HG02981 (cell line): Measurements from ENCODE around the gene MCM9.
"Not testable (repeated sequence)": the region's sequence is repeated elsewhere in the genome, so short reads cannot be mapped to it uniquely, and the experiment has no call there.

Experiments used
- ATAC-seq: cut with Tn5 transposase; IDR thresholded peaks from one replicate; pipeline ENCODE4 v1.9.1; 2021; ENCODE audit warnings: mild to moderate bottlenecking, moderate library complexity; ENCODE audit not compliant: unreplicated experiment

The MCM9 gene

GRCh38 chr6:118869350-118869749 lies 65.6 kb downstream of the MCM9 start:
- ATAC-seq = no peak

GRCh38 chr6:118868901-118869300 lies 66.1 kb downstream of the MCM9 start:
- ATAC-seq = not testable (repeated sequence)

GRCh38 chr6:118867181-118867580 lies 67.8 kb downstream of the MCM9 start:
- no peak for ATAC-seq

DNA sequence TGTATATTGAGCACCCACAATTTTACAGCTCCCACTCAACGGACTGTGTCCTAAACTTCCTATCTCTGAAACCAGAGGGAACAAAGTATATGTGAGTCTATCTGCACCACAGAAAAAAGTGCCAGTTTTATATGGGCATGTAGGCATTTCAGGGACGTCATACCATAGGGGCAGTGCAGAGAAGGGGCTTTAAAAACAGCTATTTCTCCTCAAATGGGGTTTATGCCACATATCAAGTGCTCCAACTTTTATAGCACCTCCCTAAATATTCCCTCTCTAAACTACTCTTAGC lies 69.9 kb downstream of the MCM9 start:
- ATAC-seq = no peak

GRCh38 chr6:118864341-118865099 lies 70.4 kb downstream of the MCM9 start:
- ATAC-seq = no peak

DNA sequence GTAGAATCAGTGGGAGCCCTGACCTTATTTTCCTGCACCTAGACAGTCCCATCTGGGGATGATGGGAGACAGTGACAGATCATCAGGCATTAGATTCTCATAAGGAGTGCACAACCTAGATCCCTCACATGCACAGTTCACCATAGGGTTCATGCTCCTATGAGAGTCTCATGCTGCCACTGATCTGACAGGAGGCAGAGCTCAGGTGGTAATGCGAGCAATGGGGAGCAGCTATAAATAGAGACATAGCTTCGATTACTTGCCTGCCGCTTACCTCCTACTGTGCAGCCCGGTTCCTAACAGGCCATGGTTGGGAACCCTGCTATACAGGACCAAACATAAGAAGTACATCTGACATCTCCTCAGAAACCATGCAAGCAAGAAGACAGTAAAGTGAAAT lies 72.5 kb downstream of the MCM9 start:
- no peak for ATAC-seq

DNA sequence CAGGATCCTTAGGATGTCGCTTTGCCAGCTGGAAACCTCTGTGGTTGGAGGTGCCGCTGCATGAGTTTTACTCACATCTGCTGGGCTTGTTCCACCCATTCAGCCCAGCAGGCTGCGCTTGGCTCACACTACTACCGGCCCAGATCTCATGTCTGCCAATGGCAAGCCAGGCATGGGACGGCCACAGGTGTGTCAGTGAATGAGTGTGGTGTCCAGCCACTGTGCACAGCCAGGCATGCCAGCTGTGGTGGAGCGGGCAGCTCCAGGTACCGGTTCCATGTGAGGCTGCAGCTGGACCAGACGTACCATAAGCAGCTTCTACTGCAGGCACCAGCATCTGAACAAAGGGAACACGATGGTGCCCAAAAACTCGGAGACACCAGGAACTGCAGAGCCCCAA lies 74.1 kb downstream of the MCM9 start:
- no peak for ATAC-seq

- ATAC-seq = no peak
Observed at GRCh38 chr6:118860363-118860762, 74.6 kb downstream of the MCM9 start.

DNA sequence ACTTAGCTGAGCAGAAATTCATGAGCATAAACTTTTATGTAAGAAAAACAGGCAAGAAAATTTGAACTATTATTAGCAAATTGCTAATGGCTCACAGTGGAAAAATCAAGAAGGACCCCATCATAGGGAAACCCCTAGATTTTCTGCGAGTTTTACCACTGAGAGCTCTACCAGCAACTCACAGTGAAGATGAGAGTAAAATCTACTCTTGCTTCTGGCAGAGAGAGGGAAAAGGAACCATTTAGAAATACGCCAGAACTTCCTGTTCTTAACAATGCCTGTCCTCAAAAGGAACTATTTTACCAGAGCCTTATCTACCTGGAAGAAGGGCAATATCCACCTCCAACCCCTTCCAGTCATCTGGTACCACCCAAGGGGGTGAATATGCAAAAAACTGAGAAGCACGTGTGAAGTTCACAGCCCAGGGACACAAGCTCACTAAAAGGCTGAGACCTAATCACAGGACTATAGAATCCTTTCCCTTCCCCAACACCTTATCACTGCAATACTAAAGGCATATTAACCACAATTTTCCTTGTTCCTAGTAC lies 75.4 kb downstream of the MCM9 start:
- no peak for ATAC-seq

DNA sequence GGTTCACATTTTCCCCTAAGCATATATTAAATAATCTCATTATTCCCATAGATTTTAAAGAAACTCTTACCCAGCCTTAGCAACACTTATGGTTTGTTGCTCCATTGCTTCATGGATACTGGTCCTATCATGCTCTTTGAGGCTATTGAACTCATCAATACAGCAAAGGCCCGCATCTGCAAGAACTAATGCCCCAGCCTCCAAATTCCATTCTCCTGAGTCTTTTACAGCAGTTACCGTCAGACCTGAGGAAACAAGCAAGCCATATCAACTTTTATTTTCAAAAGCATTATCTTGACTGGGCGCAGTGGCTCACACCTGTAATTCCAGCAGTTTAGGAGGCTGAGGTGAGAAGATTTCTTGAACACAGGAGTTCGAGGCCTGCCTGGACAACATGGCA lies 78.7 kb downstream of the MCM9 start:
- ATAC-seq = no peak

- ATAC-seq = no peak
Observed at GRCh38 chr6:118853408-118853807, 81.6 kb downstream of the MCM9 start.

DNA sequence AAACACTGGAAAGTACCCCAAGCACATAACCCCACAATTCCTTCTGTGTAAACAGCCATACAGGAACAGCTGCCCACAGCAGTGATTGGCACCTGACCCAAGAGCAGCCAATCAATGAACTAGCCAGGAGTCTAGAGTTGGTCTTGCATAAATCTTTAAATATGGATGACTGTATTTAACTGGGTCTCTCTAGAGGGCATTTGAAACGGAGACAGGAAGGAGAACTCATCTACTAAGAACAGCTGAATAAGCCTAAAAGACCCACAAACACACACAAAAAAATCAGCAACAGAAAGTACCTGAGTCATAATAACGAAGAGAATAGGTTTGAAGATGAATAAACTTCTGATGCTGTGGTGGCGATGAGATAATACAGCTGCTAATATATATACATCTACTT lies 90.0 kb downstream of the MCM9 start:
- ATAC-seq = no peak

GRCh38 chr6:118843685-118844390 lies 91.1 kb downstream of the MCM9 start:
- peak; percentile 87 for ATAC-seq

- ATAC-seq = no peak
Observed at GRCh38 chr6:118830691-118831090, 104.3 kb downstream of the MCM9 start.

DNA sequence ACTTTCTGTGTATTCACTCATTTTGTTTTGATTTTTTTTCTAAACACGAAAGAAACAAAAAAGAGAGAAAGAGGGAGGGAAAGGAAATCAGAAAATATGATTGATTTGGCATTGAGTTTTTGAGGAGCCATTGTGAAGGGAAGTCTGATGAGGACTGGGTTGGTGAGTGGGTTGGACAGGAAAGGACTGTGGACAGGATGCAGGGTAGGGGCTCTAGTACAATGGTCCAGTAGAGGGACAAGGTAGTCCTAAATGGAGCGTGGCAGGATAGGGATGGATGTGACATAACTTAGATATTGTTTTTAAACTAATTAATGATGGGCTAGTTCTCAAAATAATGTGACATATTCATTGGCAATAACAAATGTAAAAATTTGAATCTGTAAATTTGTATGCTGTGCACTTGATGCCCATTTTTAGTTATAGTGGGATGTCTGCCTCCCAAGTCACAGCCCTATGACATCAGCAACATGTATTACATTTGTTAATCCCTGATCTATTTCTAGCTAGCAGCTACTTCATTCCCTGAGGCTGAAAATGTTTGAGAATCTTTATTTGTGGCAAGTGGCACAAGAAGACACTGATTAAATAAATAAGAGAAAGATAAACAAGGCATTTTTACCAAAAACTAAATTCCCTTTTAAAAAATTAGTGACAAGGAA lies 105.0 kb downstream of the MCM9 start:
- ATAC-seq = no peak

DNA sequence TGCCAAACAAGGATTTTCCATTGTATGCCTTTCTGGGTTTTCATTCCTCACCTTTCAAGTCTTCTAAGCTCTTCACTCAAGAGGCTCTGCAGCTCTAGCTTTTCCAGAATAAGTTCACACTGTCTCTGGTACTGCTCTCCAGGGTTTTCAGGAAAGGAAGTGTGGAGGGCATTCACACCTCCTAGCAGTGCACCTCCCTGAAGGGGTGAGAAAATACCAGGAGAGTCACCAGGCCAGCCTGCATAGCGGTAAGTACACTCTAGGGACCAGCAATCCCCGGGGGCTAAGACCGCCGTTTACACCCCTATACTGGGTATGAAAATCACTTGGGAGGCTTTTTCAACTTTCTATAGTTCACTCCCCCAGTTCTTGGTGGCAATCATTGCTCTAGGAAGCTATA lies 108.9 kb downstream of the MCM9 start:
- no peak for ATAC-seq

- no peak for ATAC-seq
Observed at GRCh38 chr6:118825661-118826060, 109.3 kb downstream of the MCM9 start.

- ATAC-seq = no peak
Observed at GRCh38 chr6:118815495-118815894, 119.5 kb downstream of the MCM9 start.

- ATAC-seq = no peak
Observed at GRCh38 chr6:118813775-118814174, 121.2 kb downstream of the MCM9 start.

DNA sequence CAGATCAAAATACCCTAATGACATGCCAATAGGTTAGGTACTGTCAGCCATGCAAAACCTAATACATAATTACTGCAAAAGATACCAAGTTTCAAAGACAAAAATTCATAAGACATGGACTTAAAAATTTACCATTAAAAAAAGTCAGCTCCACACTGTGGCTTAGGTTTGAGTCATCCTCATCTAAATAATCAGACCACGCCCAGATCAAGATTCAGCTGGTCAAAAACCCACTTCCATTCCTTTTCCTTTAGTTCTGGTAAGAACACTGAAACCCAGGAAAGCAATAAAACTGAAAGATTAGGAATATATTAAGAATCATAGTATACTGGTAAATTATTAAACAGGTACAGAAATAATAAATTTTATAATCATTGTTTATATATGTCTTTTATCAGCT lies 122.0 kb downstream of the MCM9 start:
- no peak for ATAC-seq

DNA sequence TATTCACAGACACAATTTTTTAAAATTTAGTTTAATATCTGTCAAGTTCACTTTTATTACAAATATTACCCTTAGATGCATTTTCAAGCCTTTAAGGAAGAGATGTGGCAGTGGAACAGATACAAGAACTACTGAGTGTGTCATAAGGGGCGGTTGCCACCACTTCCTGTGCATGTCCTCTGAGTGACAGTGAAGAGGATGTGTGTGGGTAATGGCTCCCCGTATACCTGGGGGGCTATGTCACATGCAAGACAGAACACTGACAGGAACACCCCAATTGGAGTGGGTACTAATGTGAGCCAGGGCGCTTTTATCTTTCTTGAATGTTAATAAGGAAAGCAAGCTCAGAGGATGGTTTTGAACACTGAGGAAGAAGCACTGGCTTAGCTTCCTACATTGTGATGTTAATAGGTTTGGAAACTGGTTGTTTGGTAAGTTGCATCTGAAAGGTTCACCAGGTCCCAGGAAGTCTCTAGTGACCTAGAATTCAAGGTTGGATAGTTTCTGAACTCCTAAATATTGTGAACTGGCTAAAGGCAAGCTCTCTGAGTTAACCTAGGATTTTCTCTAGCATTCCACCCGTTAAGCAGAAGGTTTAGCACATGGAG lies 124.4 kb downstream of the MCM9 start:
- ATAC-seq = peak; percentile 85
